Measurements from ENCODE around the gene HARS1. TPM values are rescaled to one million over a fixed set of nuclear protein-coding genes. Genes with fewer than 3 reads are reported as not detected.
"Not testable (repeated sequence)": the region's sequence is repeated elsewhere in the genome, so short reads cannot be mapped to it uniquely, and the experiment has no call there.

The HARS1 gene
- total and polyA plus RNA-seq, 10 of the 15 experiments (the other 5 are each of a cell fraction or from before 2014, with no cell fraction given): 12.0 to 93.8 (median 76.9) TPM

DNA sequence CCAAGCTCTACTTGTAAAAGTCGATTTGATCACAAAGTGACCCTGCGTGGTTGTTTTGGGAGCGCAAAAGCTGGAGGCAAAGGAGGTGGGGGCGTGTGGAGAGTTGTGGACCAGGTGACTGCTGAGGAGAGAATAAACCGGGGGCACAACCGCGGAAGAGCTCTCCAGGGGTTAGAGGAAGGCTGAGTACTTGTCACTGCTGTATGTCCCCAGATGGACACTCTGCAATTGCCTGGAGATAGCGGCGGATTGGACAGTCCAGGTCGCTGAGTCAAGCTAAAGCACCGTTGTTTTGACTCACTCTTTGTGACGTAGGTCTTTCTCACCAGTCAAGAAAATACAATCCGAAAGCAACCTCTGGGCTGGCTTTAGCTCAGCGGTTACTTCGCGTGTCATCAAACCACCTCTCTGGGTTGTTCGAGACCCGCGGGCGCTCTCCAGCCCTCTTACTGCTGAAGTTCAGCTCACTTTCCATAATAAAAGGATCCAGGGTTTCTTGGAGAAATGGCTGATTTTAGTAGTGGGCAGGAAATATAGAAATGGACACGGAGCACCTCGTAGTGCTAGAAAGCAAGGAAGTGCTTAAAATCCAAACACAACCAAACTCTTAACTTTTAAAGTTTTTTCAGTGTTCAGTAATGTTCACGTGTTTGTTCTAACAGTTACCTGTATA is 34.8 kb upstream of the HARS1 start (continued):
- TF ChIP-seq, protein P1, sequence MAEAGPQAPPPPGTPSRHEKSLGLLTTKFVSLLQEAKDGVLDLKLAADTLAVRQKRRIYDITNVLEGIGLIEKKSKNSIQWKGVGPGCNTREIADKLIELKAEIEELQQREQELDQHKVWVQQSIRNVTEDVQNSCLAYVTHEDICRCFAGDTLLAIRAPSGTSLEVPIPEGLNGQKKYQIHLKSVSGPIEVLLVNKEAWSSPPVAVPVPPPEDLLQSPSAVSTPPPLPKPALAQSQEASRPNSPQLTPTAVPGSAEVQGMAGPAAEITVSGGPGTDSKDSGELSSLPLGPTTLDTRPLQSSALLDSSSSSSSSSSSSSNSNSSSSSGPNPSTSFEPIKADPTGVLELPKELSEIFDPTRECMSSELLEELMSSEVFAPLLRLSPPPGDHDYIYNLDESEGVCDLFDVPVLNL (IDR thresholded peaks at IDR 0.05; ENCODE audit: low read depth, low read length): no peak
- TF ChIP-seq, protein P2, sequence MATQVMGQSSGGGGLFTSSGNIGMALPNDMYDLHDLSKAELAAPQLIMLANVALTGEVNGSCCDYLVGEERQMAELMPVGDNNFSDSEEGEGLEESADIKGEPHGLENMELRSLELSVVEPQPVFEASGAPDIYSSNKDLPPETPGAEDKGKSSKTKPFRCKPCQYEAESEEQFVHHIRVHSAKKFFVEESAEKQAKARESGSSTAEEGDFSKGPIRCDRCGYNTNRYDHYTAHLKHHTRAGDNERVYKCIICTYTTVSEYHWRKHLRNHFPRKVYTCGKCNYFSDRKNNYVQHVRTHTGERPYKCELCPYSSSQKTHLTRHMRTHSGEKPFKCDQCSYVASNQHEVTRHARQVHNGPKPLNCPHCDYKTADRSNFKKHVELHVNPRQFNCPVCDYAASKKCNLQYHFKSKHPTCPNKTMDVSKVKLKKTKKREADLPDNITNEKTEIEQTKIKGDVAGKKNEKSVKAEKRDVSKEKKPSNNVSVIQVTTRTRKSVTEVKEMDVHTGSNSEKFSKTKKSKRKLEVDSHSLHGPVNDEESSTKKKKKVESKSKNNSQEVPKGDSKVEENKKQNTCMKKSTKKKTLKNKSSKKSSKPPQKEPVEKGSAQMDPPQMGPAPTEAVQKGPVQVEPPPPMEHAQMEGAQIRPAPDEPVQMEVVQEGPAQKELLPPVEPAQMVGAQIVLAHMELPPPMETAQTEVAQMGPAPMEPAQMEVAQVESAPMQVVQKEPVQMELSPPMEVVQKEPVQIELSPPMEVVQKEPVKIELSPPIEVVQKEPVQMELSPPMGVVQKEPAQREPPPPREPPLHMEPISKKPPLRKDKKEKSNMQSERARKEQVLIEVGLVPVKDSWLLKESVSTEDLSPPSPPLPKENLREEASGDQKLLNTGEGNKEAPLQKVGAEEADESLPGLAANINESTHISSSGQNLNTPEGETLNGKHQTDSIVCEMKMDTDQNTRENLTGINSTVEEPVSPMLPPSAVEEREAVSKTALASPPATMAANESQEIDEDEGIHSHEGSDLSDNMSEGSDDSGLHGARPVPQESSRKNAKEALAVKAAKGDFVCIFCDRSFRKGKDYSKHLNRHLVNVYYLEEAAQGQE (IDR thresholded peaks at IDR 0.05; ENCODE audit: low read depth, low read length): peak; percentile 91
- TF ChIP-seq NFIC (IDR thresholded peaks at IDR 0.05; ENCODE audit: low read depth, low read length) (0 out of 2 replicates have a peak, but pooled peaks have one; percentile 15), CHD4 (IDR thresholded peaks at IDR 0.05) (no peak), EZH2 (IDR thresholded peaks at IDR 0.05; ENCODE audit: borderline replicate concordance, control insufficient read depth, low read depth, low read length) (no peak), TCF7 (IDR thresholded peaks at IDR 0.05; ENCODE audit: borderline replicate concordance) (no peak), IRF4 (IDR thresholded peaks at IDR 0.05; ENCODE audit: low read depth, low read length) (peak; percentile 77), CBX5 (IDR thresholded peaks at IDR 0.05; ENCODE audit: low read depth) (no peak)

DNA sequence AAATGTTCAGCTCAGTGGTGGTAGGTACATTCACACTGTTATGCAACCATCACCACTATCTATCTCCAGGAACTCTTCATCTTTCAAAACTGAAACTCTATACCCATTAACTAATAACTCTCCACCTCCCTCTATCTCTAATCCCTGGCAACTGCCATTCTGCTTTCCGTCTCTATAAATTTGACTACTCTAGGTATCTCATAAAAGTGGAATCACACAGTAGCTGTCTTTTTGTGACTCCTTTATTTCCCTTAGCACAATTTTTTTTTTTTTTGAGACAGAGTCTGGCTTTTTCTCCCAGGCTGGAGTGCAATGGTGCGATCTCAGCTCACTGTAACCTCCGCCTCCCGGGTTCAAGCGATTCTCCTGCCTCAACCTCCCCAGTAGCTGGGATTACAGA is 30.2 kb upstream of the HARS1 start:
- not testable (repeated sequence) for FAIRE-seq; BruUV-seq (replicated peaks)

DNA sequence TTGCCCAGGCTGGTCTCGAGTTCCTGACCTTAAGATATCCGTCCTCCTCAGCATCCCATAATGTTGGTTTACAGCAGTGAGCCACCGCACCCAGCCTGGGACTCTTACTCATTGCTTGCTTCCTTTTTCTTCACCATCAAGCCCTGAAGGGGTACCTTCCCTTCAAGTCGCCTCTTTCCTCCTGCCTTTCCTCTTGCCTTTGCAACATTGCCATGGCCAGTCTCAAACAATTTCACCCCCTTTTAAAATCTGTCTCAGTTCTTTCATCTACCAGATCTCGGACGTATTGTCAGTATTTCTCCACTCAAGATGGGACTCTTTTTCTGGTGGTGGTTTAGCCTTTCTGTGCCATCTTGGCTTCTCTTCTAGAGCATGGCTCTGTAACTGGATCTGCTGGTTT is 29.6 kb upstream of the HARS1 start:
- H2AFZ ChIP-seq (ENCODE audit: control insufficient read depth, low read depth, low read length); H3K4me2 ChIP-seq (ENCODE audit: control insufficient read depth, insufficient read depth); H3K79me2 ChIP-seq (ENCODE audit: control insufficient read depth, insufficient read depth, low read length); H3K4me3 ChIP-seq; H3K4me1 ChIP-seq (ENCODE audit: control insufficient read depth, insufficient read depth, low read length); BruUV-seq (replicated peaks); H4K20me1 ChIP-seq (ENCODE audit: control insufficient read depth, insufficient read depth); H3K27me3 ChIP-seq (replicated peaks in 1 of 2; ENCODE audit: control insufficient read depth in 2 of 2, insufficient read depth in 2 of 2, low read length in 1 of 2); H3K9me3 ChIP-seq (replicated peaks; ENCODE audit: control insufficient read depth, insufficient read depth, low read length); in situ Hi-C loops (cut with MboI); H3K9ac ChIP-seq (ENCODE audit: control insufficient read depth, insufficient read depth, low read length); H3K27ac ChIP-seq (ENCODE audit: control insufficient read depth, insufficient read depth); H3K36me3 ChIP-seq (ENCODE audit: control insufficient read depth in 2 of 2, insufficient read depth in 2 of 2, low read length in 1 of 2); DNase-seq (ENCODE audit: low read depth, low spot score); ATAC-seq; FAIRE-seq: not testable (repeated sequence)
- ChIA-PET RAD21 (ENCODE audit: unreplicated experiment) (interaction anchor here (0.9 to 5.1 kb wide), 6 partner anchors 46 to 476 kb away, joined by 3 to 34 read pairs (median 3); no protein-coding TSS in a partner anchor), SMC1A (ENCODE audit: uncharacterized antibody, unreplicated experiment) (interaction anchor here (1.9 to 3.1 kb wide), 3 partner anchors 10 to 348 kb away, joined by 7 to 21 read pairs (median 8); partner anchors contain the start of gene EIF4EBP3), POLR2A (interaction anchor here (0.7 to 1.4 kb wide), 4 partner anchors 10 to 73 kb away, joined by 3 to 6 read pairs (median 4); partner anchors contain the start of genes IK and NDUFA2), CTCF (interaction anchor here (0.6 to 4.9 kb wide), 14 partner anchors 10 to 557 kb away, joined by 3 to 52 read pairs (median 6); partner anchors contain the start of genes EIF4EBP3, IK and NDUFA2)
- intact Hi-C loops (cut with micrococcal nuclease; ENCODE audit: unreplicated experiment): loop anchor here (1.0 to 2.0 kb wide), 2 partner anchors 347 to 358 kb away; no protein-coding TSS in a partner anchor
- 13% methylated on average over 6 of the region's 6 CpGs for WGBS (ENCODE audit: insufficient coverage, insufficient replicate concordance, low lambda C conversion rate, missing lambda C conversion rate)

More for the DNA sequence above, 30.2 kb upstream of the HARS1 start:
- intact Hi-C loops (cut with micrococcal nuclease; ENCODE audit: unreplicated experiment): loop anchor here (2.0 kb wide), 1 partner anchor 359 kb away; no protein-coding TSS in a partner anchor
- in situ Hi-C loops (cut with MboI); H3K27ac ChIP-seq (ENCODE audit: control insufficient read depth, insufficient read depth); H2AFZ ChIP-seq (ENCODE audit: control insufficient read depth, low read depth, low read length); H3K9me3 ChIP-seq (replicated peaks; ENCODE audit: control insufficient read depth, insufficient read depth, low read length); H3K4me3 ChIP-seq; H3K36me3 ChIP-seq (ENCODE audit: control insufficient read depth in 2 of 2, insufficient read depth in 2 of 2, low read length in 1 of 2); ATAC-seq; DNase-seq (ENCODE audit: low read depth, low spot score); H3K79me2 ChIP-seq (ENCODE audit: control insufficient read depth, insufficient read depth, low read length); H3K9ac ChIP-seq (ENCODE audit: control insufficient read depth, insufficient read depth, low read length); H3K4me1 ChIP-seq (ENCODE audit: control insufficient read depth, insufficient read depth, low read length); H3K4me2 ChIP-seq (ENCODE audit: control insufficient read depth, insufficient read depth); H4K20me1 ChIP-seq (ENCODE audit: control insufficient read depth, insufficient read depth); H3K27me3 ChIP-seq (replicated peaks in 1 of 2; ENCODE audit: control insufficient read depth in 2 of 2, insufficient read depth in 2 of 2, low read length in 1 of 2); POLR2A ChIA-PET: not testable (repeated sequence)
- CTCF ChIA-PET: interaction anchor here (0.8 to 4.9 kb wide), 11 partner anchors 9 to 481 kb away, joined by 3 to 33 read pairs (median 3); partner anchors contain the start of gene SLC4A9
- WGBS (ENCODE audit: insufficient coverage, insufficient replicate concordance, low lambda C conversion rate, missing lambda C conversion rate): 60% methylated on average over 5 of the region's 5 CpGs
- SMC1A ChIA-PET (ENCODE audit: uncharacterized antibody, unreplicated experiment): interaction anchor here (1.5 to 1.8 kb wide), 3 partner anchors 156 to 348 kb away, joined by 3 to 9 read pairs (median 4); no protein-coding TSS in a partner anchor
- RAD21 ChIA-PET (ENCODE audit: unreplicated experiment): interaction anchor here (1.4 to 5.1 kb wide), 4 partner anchors 156 to 477 kb away, joined by 3 to 34 read pairs (median 5); no protein-coding TSS in a partner anchor

Data from GM12878 (cell line).